Fibroblast of lung (primary cell): ENCODE data around the gene CMTM4.

Experiments
- CTCF ChIP-seq, 2 donors: IDR thresholded peaks in 1 of 2; conservative IDR thresholded peaks in 1 of 2; 1 replicate in 1 of 2; 2 replicates in 1 of 2; pipeline ENCODE4 v1.5.1; 2011 to 2012; ENCODE audit warnings: low read length in 2 of 2, control low read depth in 1 of 2, inconsistent platforms in 1 of 2, low read depth in 1 of 2, mild to moderate bottlenecking in 1 of 2
- EZH2 ChIP-seq: IDR thresholded peaks from 2 replicates; pipeline ENCODE4 v1.5.1; 2012; ENCODE audit warnings: low read length, control low read depth, mild to moderate bottlenecking; ENCODE audit errors: missing control alignments

- TF ChIP-seq CTCF (conservative IDR thresholded peaks at IDR 0.05 in 1 of 2, IDR thresholded peaks at IDR 0.05 in 1 of 2; ENCODE audit: low read depth in 1 of 2, low read length in 2 of 2), result no peak
- TF ChIP-seq EZH2, result no peak
Observed at GRCh38 chr16:66682271-66682670, 14.3 kb downstream of the CMTM4 start.
